CD4-positive, CD25-positive, alpha-beta regulatory T cell (primary cell): ENCODE measurements around the gene MAP2. TPM values are rescaled to one million over a fixed set of nuclear protein-coding genes. Genes with fewer than 3 reads are reported as not detected.
A peak's percentile ranks its signal among the peaks of the same experiment; 100 is the strongest.

Source experiments
- ATAC-seq, 2 donors: fragments of 150-1000 bp; cut with Tn5 transposase; one replicate each; pipeline ENCODE4 v1.10.0; 2021; ENCODE audit warnings: low read depth in 2 of 2, moderate number of reproducible peaks in 2 of 2, moderate library complexity in 1 of 2
- DNase-seq, 3 donors: peaks; one replicate each; pipeline versions ENCODE4 v3.0.0 to v3.0.0-alpha.2; 2012 to 2022; ENCODE audit warnings: mixed read lengths in 1 of 3
- H3K27ac ChIP-seq: one replicate; pipeline ENCODE4 v1.7.0; 2013; ENCODE audit warnings: mild to moderate bottlenecking, low read length; ENCODE audit not compliant: insufficient read depth, poor library complexity, severe bottlenecking
- H3K27me3 ChIP-seq: one replicate; pipeline ENCODE4 v1.7.0; 2013; ENCODE audit warnings: low read length; ENCODE audit not compliant: control insufficient read depth, insufficient read depth
- H3K36me3 ChIP-seq: one replicate; pipeline ENCODE4 v1.7.0; 2013; ENCODE audit warnings: mild to moderate bottlenecking, low read length, moderate library complexity; ENCODE audit not compliant: control insufficient read depth, insufficient read depth
- H3K4me1 ChIP-seq: 2 replicates; pipeline ENCODE4 v1.7.0; 2013; ENCODE audit warnings: mild to moderate bottlenecking, low read length; ENCODE audit not compliant: insufficient read depth, control insufficient read depth, poor library complexity, severe bottlenecking
- H3K4me3 ChIP-seq: one replicate; pipeline ENCODE4 v1.7.0; 2013; ENCODE audit warnings: low read depth, mild to moderate bottlenecking, low read length, moderate library complexity
- H3K9me3 ChIP-seq, 2 experiments: 1 replicate in 1 of 2; 2 replicates in 1 of 2; pipeline ENCODE4 v1.7.0; 2013; ENCODE audit warnings: low read length in 2 of 2, mild to moderate bottlenecking in 1 of 2, moderate library complexity in 1 of 2; ENCODE audit not compliant: control insufficient read depth in 2 of 2
- H3K27ac Mint-ChIP-seq, 3 donors: one replicate each; pipeline ENCODE4 v1.8.0; 2020 to 2022; ENCODE audit warnings: mild to moderate bottlenecking in 3 of 3, mixed read lengths in 3 of 3, moderate library complexity in 2 of 3
- H3K27me3 Mint-ChIP-seq: one replicate; pipeline ENCODE4 v1.8.0; 2022; ENCODE audit warnings: mild to moderate bottlenecking, mixed read lengths
- H3K36me3 Mint-ChIP-seq: one replicate; pipeline ENCODE4 v1.8.0; 2020; ENCODE audit warnings: mixed read lengths
- H3K4me1 Mint-ChIP-seq, 4 donors: one replicate each; pipeline ENCODE4 v1.8.0; 2020 to 2022; ENCODE audit warnings: mixed read lengths in 4 of 4, mild to moderate bottlenecking in 1 of 4
- H3K4me3 Mint-ChIP-seq, 4 donors: one replicate each; pipeline ENCODE4 v1.8.0; 2020 to 2022; ENCODE audit warnings: mild to moderate bottlenecking in 4 of 4, mixed read lengths in 4 of 4, moderate library complexity in 3 of 4
- H3K9me3 Mint-ChIP-seq, 7 donors: one replicate each; pipeline ENCODE4 v1.8.0; 2020 to 2022; ENCODE audit warnings: mixed read lengths in 7 of 7, mild to moderate bottlenecking in 3 of 7, moderate library complexity in 2 of 7
- polyA plus RNA-seq, 4 donors: library from polyadenylated mRNA; unstranded; fragments of 300-500 nt; fragmentation: Illumina TruSeq; gene quantifications; one replicate each; pipeline ENCODE4 v1.2.3, GENCODE V29; 2021
- total RNA-seq: library from RNA; stranded (reverse); gene quantifications from one replicate; pipeline ENCODE4 v1.2.3, GENCODE V29; 2022

MAP2 gene
- total and polyA plus RNA-seq, 5 donors from 2014 or later: 0.16 to 1.1 TPM; not detected in 3

GRCh38 chr2:209525331-209525730, 101.5 kb downstream of the MAP2 start:
- DNase-seq (no peak), ATAC-seq (no peak)
- Histone ChIP-seq H3K9me3 (no peaks in the 10 kb centered on the region), H3K27me3 (no peaks in the 10 kb centered on the region), H3K27ac (no peak overlapping the region), H3K4me1 (no peaks in the 10 kb centered on the region), H3K36me3 (no peaks in the 10 kb centered on the region), H3K4me3 (no peak overlapping the region)
- Mint-ChIP-seq H3K4me1 (peaks cover 0 to 12% (median 1%) of the 10 kb centered on the region in 4 donors), H3K4me3 (no peak overlapping the region), H3K36me3 (no peaks in the 10 kb centered on the region), H3K27ac (no peak overlapping the region), H3K9me3 (peaks cover 0 to 5% (median 0%) of the 10 kb centered on the region in 7 donors), H3K27me3 (no peaks in the 10 kb centered on the region)

GRCh38 chr2:209525834-209526281, 102.0 kb downstream of the MAP2 start:
- DNase-seq: no peak
- H3K4me1 ChIP-seq: no peaks in the 10 kb centered on the region

GRCh38 chr2:209526561-209526960, 102.7 kb downstream of the MAP2 start:
- no peak for DNase-seq
- peaks cover 0 to 12% (median 1%) of the 10 kb centered on the region in 4 donors for H3K4me1 Mint-ChIP-seq
- peaks cover 0 to 3% (median 0%) of the 10 kb centered on the region in 7 donors for H3K9me3 Mint-ChIP-seq
- Histone ChIP-seq H3K27ac (no peak overlapping the region), H3K36me3 (no peaks in the 10 kb centered on the region), H3K9me3 (no peaks in the 10 kb centered on the region), H3K27me3 (no peaks in the 10 kb centered on the region), H3K4me1 (no peaks in the 10 kb centered on the region), H3K4me3 (no peak overlapping the region)
- H3K27ac Mint-ChIP-seq: no peak overlapping the region
- no peak overlapping the region for H3K4me3 Mint-ChIP-seq
- ATAC-seq: no peak
- H3K27me3 Mint-ChIP-seq: no peaks in the 10 kb centered on the region
- no peaks in the 10 kb centered on the region for H3K36me3 Mint-ChIP-seq

More at GRCh38 chr2:209525834-209526281, 102.0 kb downstream of the MAP2 start:
- Mint-ChIP-seq H3K4me1 (peaks cover 0 to 12% (median 1%) of the 10 kb centered on the region in 4 donors), H3K27me3 (no peaks in the 10 kb centered on the region), H3K4me3 (peak overlapping the region in 1 of 4 donors; percentile 56), H3K27ac (no peak overlapping the region), H3K9me3 (peaks cover 0 to 3% (median 0%) of the 10 kb centered on the region in 7 donors), H3K36me3 (no peaks in the 10 kb centered on the region)
- Histone ChIP-seq H3K27ac (no peak overlapping the region), H3K9me3 (no peaks in the 10 kb centered on the region), H3K27me3 (no peaks in the 10 kb centered on the region), H3K4me3 (no peak overlapping the region), H3K36me3 (no peaks in the 10 kb centered on the region)
- no peak for ATAC-seq

- DNase-seq: no peak
- Mint-ChIP-seq H3K27me3 (no peaks in the 10 kb centered on the region), H3K4me3 (no peak overlapping the region), H3K9me3 (no peaks in the 10 kb centered on the region), H3K4me1 (peaks cover 0 to 12% (median 1%) of the 10 kb centered on the region in 4 donors), H3K36me3 (no peaks in the 10 kb centered on the region), H3K27ac (no peak overlapping the region)
- Histone ChIP-seq H3K36me3 (no peaks in the 10 kb centered on the region), H3K9me3 (no peaks in the 10 kb centered on the region), H3K4me1 (no peaks in the 10 kb centered on the region), H3K27me3 (no peaks in the 10 kb centered on the region), H3K4me3 (no peak overlapping the region), H3K27ac (no peak overlapping the region)
- no peak for ATAC-seq
Observed at GRCh38 chr2:209529579-209529978, 105.7 kb downstream of the MAP2 start.

- Mint-ChIP-seq H3K27me3 (no peaks in the 10 kb centered on the region), H3K36me3 (no peaks in the 10 kb centered on the region), H3K4me1 (peaks cover 0 to 2% (median 0%) of the 10 kb centered on the region in 4 donors), H3K9me3 (no peaks in the 10 kb centered on the region), H3K27ac (no peak overlapping the region), H3K4me3 (no peak overlapping the region)
- no peak overlapping the region for H3K4me3 ChIP-seq
- no peaks in the 10 kb centered on the region for H3K4me1 ChIP-seq
- DNase-seq (no peak), ATAC-seq (no peak)
- H3K9me3 ChIP-seq: no peaks in the 10 kb centered on the region
- no peaks in the 10 kb centered on the region for H3K36me3 ChIP-seq
- H3K27ac ChIP-seq: no peak overlapping the region
- no peaks in the 10 kb centered on the region for H3K27me3 ChIP-seq
Observed at GRCh38 chr2:209532321-209532720, 108.5 kb downstream of the MAP2 start.

- Histone ChIP-seq H3K4me1 (no peaks in the 10 kb centered on the region), H3K27ac (no peak overlapping the region), H3K4me3 (no peak overlapping the region), H3K9me3 (no peaks in the 10 kb centered on the region), H3K27me3 (no peaks in the 10 kb centered on the region), H3K36me3 (no peaks in the 10 kb centered on the region)
- Mint-ChIP-seq H3K36me3 (no peaks in the 10 kb centered on the region), H3K9me3 (no peaks in the 10 kb centered on the region), H3K27ac (no peak overlapping the region), H3K4me1 (no peaks in the 10 kb centered on the region), H3K4me3 (no peak overlapping the region), H3K27me3 (no peaks in the 10 kb centered on the region)
- DNase-seq (no peak), ATAC-seq (no peak)
Observed at GRCh38 chr2:209533391-209533790, 109.5 kb downstream of the MAP2 start.

GRCh38 chr2:209534228-209534627, 110.4 kb downstream of the MAP2 start:
- Histone ChIP-seq H3K27ac (no peak overlapping the region), H3K4me1 (no peaks in the 10 kb centered on the region), H3K36me3 (no peaks in the 10 kb centered on the region), H3K27me3 (no peaks in the 10 kb centered on the region), H3K4me3 (no peak overlapping the region), H3K9me3 (no peaks in the 10 kb centered on the region)
- no peak overlapping the region for H3K27ac Mint-ChIP-seq
- ATAC-seq (no peak), DNase-seq (no peak)
- H3K27me3 Mint-ChIP-seq: no peaks in the 10 kb centered on the region
- H3K36me3 Mint-ChIP-seq: no peaks in the 10 kb centered on the region
- H3K9me3 Mint-ChIP-seq: no peaks in the 10 kb centered on the region
- no peaks in the 10 kb centered on the region for H3K4me1 Mint-ChIP-seq
- H3K4me3 Mint-ChIP-seq: no peak overlapping the region

- H3K4me1 Mint-ChIP-seq: no peaks in the 10 kb centered on the region
- H3K9me3 ChIP-seq: no peaks in the 10 kb centered on the region
Observed at GRCh38 chr2:209536363-209536762, 112.5 kb downstream of the MAP2 start.

More at GRCh38 chr2:209536363-209536762, 112.5 kb downstream of the MAP2 start:
- H3K36me3 Mint-ChIP-seq: no peaks in the 10 kb centered on the region
- no peaks in the 10 kb centered on the region for H3K27me3 Mint-ChIP-seq
- no peaks in the 10 kb centered on the region for H3K4me1 ChIP-seq
- H3K27me3 ChIP-seq: no peaks in the 10 kb centered on the region
- no peak for DNase-seq
- no peaks in the 10 kb centered on the region for H3K36me3 ChIP-seq
- H3K9me3 Mint-ChIP-seq: peaks cover 0 to 2% (median 0%) of the 10 kb centered on the region in 7 donors
- H3K27ac Mint-ChIP-seq: no peak overlapping the region
- ATAC-seq: no peak
- no peak overlapping the region for H3K27ac ChIP-seq
- no peak overlapping the region for H3K4me3 Mint-ChIP-seq
- H3K4me3 ChIP-seq: no peak overlapping the region
